Measurements from ENCODE around the gene APOE. TPM values are rescaled to one million over a fixed set of nuclear protein-coding genes. Genes with fewer than 3 reads are reported as not detected.

Gene APOE
- total RNA-seq, 1 experiment from 2014 or later, result 3.3 TPM

- TSS peak; percentile 44 for BruUV-seq (replicated peaks)
- H3K36me3 Mint-ChIP-seq (ENCODE audit: insufficient read depth, unreplicated experiment), result peaks cover 14% of the 10 kb centered on the region
- H3K27ac Mint-ChIP-seq (ENCODE audit: low read depth, unreplicated experiment), result peak overlapping the region; percentile 96
- no peak for TF ChIP-seq CTCF (IDR thresholded peaks at IDR 0.05; ENCODE audit: unreplicated experiment)
- H3K4me3 Mint-ChIP-seq (ENCODE audit: unreplicated experiment), result peak overlapping the region; percentile 89
- peak; percentile 17 for DNase-seq (ENCODE audit: unreplicated experiment)
- intact Hi-C loops (cut with micrococcal nuclease), result no loop called here
- peaks cover 34% of the 10 kb centered on the region for H3K4me1 Mint-ChIP-seq (ENCODE audit: insufficient read depth, unreplicated experiment)
- H3K9me3 Mint-ChIP-seq (ENCODE audit: unreplicated experiment), result no peaks in the 10 kb centered on the region
- CTCF ChIA-PET, result interaction anchor here (0.7 to 2.6 kb wide), 3 partner anchors 11 to 309 kb away, joined by 3 to 7 read pairs (median 3); no protein-coding TSS in a partner anchor
- POLR2A ChIA-PET, result interaction anchor here (0.6 to 2.8 kb wide), 13 partner anchors 10 to 786 kb away, joined by 3 to 16 read pairs (median 5); partner anchors contain the start of genes BLOC1S3, CLASRP, PPP1R37 and TOMM40
- H3K27me3 Mint-ChIP-seq (ENCODE audit: insufficient read depth, unreplicated experiment), result no peaks in the 10 kb centered on the region
These were observed 50.2 kb downstream of the APOE start for GRCh38 chr19:44955505-44956439.

GRCh38 chr19:44957526-44957925 is 51.9 kb downstream of the APOE start:
- H3K9me3 Mint-ChIP-seq (ENCODE audit: unreplicated experiment), result no peaks in the 10 kb centered on the region
- H3K4me1 Mint-ChIP-seq (ENCODE audit: insufficient read depth, unreplicated experiment), result peaks cover 34% of the 10 kb centered on the region
- H3K4me3 Mint-ChIP-seq (ENCODE audit: unreplicated experiment), result peak overlapping the region; percentile 89
- H3K27me3 Mint-ChIP-seq (ENCODE audit: insufficient read depth, unreplicated experiment), result no peaks in the 10 kb centered on the region
- peak overlapping the region; percentile 96 for H3K27ac Mint-ChIP-seq (ENCODE audit: low read depth, unreplicated experiment)
- intact Hi-C loops (cut with micrococcal nuclease), result no loop called here
- no TSS peak for BruUV-seq (replicated peaks)
- ChIA-PET POLR2A (interaction anchor here (1.4 to 2.1 kb wide), 2 partner anchors 29 to 81 kb away, joined by 3 to 5 read pairs; partner anchors contain the start of gene CLASRP), CTCF (interaction anchor here (0.5 to 2.6 kb wide), 5 partner anchors 9 to 374 kb away, joined by 3 to 7 read pairs (median 3); no protein-coding TSS in a partner anchor)
- TF ChIP-seq CTCF (IDR thresholded peaks at IDR 0.05; ENCODE audit: unreplicated experiment), result no peak
- peaks cover 30% of the 10 kb centered on the region for H3K36me3 Mint-ChIP-seq (ENCODE audit: insufficient read depth, unreplicated experiment)
- no peak for DNase-seq (ENCODE audit: unreplicated experiment)

GRCh38 chr19:44958090-44958489 is 52.5 kb downstream of the APOE start:
- H3K27me3 Mint-ChIP-seq (ENCODE audit: insufficient read depth, unreplicated experiment), result no peaks in the 10 kb centered on the region
- H3K9me3 Mint-ChIP-seq (ENCODE audit: unreplicated experiment), result no peaks in the 10 kb centered on the region
- no peak overlapping the region for H3K4me3 Mint-ChIP-seq (ENCODE audit: unreplicated experiment)
- DNase-seq (ENCODE audit: unreplicated experiment), result no peak
- H3K4me1 Mint-ChIP-seq (ENCODE audit: insufficient read depth, unreplicated experiment), result peaks cover 34% of the 10 kb centered on the region
- H3K27ac Mint-ChIP-seq (ENCODE audit: low read depth, unreplicated experiment), result peak overlapping the region; percentile 96
- H3K36me3 Mint-ChIP-seq (ENCODE audit: insufficient read depth, unreplicated experiment), result peaks cover 36% of the 10 kb centered on the region
- no TSS peak for BruUV-seq (replicated peaks)
- no peak for TF ChIP-seq CTCF (IDR thresholded peaks at IDR 0.05; ENCODE audit: unreplicated experiment)
- CTCF ChIA-PET, result interaction anchor here (0.8 to 2.6 kb wide), 3 partner anchors 8 to 102 kb away, joined by 3 to 7 read pairs (median 3); no protein-coding TSS in a partner anchor
- intact Hi-C loops (cut with micrococcal nuclease), result no loop called here
- POLR2A ChIA-PET, result interaction anchor here (1.4 kb wide), 1 partner anchor 29 kb away, joined by 3 read pairs; no protein-coding TSS in a partner anchor

Other genes starting within 250 kb of the APOE start
- 13.2 and 25.6 TPM in 2 replicates for gene CEACAM19, start 234.3 kb upstream of the APOE start, total RNA-seq (2022)
- gene CEACAM16, start 206.6 kb upstream of the APOE start, total RNA-seq (2022), result not detected in 2 replicates
- 24.4 and 32.1 TPM in 2 replicates for gene BCL3, start 157.1 kb upstream of the APOE start, total RNA-seq (2022)
- gene CBLC, start 127.9 kb upstream of the APOE start, total RNA-seq (2022), result 9.6 and 14.6 TPM in 2 replicates
- gene BCAM, start 96.7 kb upstream of the APOE start, total RNA-seq (2022), result 2.9 and 5.0 TPM in 2 replicates
- gene NECTIN2, start 59.5 kb upstream of the APOE start, total RNA-seq (2022), result 46.5 and 56.7 TPM in 2 replicates
- gene TOMM40, start 14.5 kb upstream of the APOE start, total RNA-seq (2022), result 69.7 and 114 TPM in 2 replicates
- 1.1 and 2.7 TPM in 2 replicates for gene APOC1, start 8.8 kb downstream of the APOE start, total RNA-seq (2022)
- not detected in 2 replicates for gene APOC4, start 36.4 kb downstream of the APOE start, total RNA-seq (2022)
- gene APOC2, start 40.3 kb downstream of the APOE start, total RNA-seq (2022), result not detected in 2 replicates
- 91.3 and 101 TPM in 2 replicates for gene CLPTM1, start 49.6 kb downstream of the APOE start, total RNA-seq (2022)
- gene RELB, start 95.7 kb downstream of the APOE start, total RNA-seq (2022), result 27.0 and 39.8 TPM in 2 replicates
- 71.7 and 83.5 TPM in 2 replicates for gene CLASRP, start 133.2 kb downstream of the APOE start, total RNA-seq (2022)
- gene ZNF296, start 170.7 kb downstream of the APOE start, total RNA-seq (2022), result 2.0 and 2.7 TPM in 2 replicates
- gene GEMIN7, start 173.5 kb downstream of the APOE start, total RNA-seq (2022), result 21.0 and 21.8 TPM in 2 replicates
- 22.0 and 22.5 TPM in 2 replicates for gene PPP1R37, start 187.4 kb downstream of the APOE start, total RNA-seq (2022)

All from MCF 10A (cell line).